SW 1271 (cell line): Measurements from ENCODE around the gene GTPBP3.
A peak's percentile ranks its signal among the peaks of the same experiment; 100 is the strongest.
"Not testable (repeated sequence)": the region's sequence is repeated elsewhere in the genome, so short reads cannot be mapped to it uniquely, and the experiment has no call there.

ENCODE experiments used
- DNase-seq, 2 experiments: peaks; one replicate each; lab custom pipeline; 2025; lab: John Stamatoyannopoulos, UW

The GTPBP3 gene

GRCh38 chr19:17336872-17337674 is at the start of gene GTPBP3:
Gene GTPBP3 (plus strand): TSS chr19:17337553. CDS start chr19:17337612, 59 bp downstream.
- DNase-seq, result peak; percentile 97 to 99

- DNase-seq, result peak in 1 of 2 experiments; percentile 10
These were observed 47.9 kb upstream of the GTPBP3 start for GRCh38 chr19:17289489-17289888.

GRCh38 chr19:17292301-17293074 is 44.9 kb upstream of the GTPBP3 start:
- peak in 1 of 2 experiments; percentile 16 for DNase-seq

- no peak for DNase-seq
These were observed 43.7 kb upstream of the GTPBP3 start for GRCh38 chr19:17293605-17294004.

GRCh38 chr19:17294051-17294891 is 43.1 kb upstream of the GTPBP3 start:
- DNase-seq, result no peak

- DNase-seq, result not testable (repeated sequence)
These were observed 41.8 kb upstream of the GTPBP3 start for GRCh38 chr19:17295551-17295950.

- peak in 1 of 2 experiments; percentile 61 for DNase-seq
These were observed 41.1 kb upstream of the GTPBP3 start for GRCh38 chr19:17296273-17296672.

- peak in 1 of 2 experiments; percentile 11 for DNase-seq
These were observed 40.4 kb upstream of the GTPBP3 start for GRCh38 chr19:17296976-17297375.

GRCh38 chr19:17300992-17301619 is 36.2 kb upstream of the GTPBP3 start:
- no peak for DNase-seq

GRCh38 chr19:17302391-17303166 is 34.8 kb upstream of the GTPBP3 start:
- no peak for DNase-seq

- DNase-seq, result peak; percentile 86 to 93
These were observed 34.0 kb upstream of the GTPBP3 start, which contains the start of gene ABHD8 for GRCh38 chr19:17303167-17303939. Gene ABHD8 (minus strand): TSS chr19:17303425. CDS start chr19:17301616, 1,809 bp downstream.

- no peak for DNase-seq
These were observed 33.4 kb upstream of the GTPBP3 start for GRCh38 chr19:17303940-17304267.

GRCh38 chr19:17304386-17305215 is 32.8 kb upstream of the GTPBP3 start:
- DNase-seq, result no peak

- DNase-seq, result no peak
These were observed 32.2 kb upstream of the GTPBP3 start for GRCh38 chr19:17305216-17305516.

GRCh38 chr19:17305517-17306284 is 31.7 kb upstream of the GTPBP3 start, which contains the start of gene MRPL34:
Gene MRPL34 (plus strand): TSS chr19:17305872. CDS start chr19:17305893, 21 bp downstream.
- peak; percentile 98 to 99 for DNase-seq

- no peak for DNase-seq
These were observed 31.1 kb upstream of the GTPBP3 start for GRCh38 chr19:17306285-17306714.

- DNase-seq, result no peak
These were observed 29.4 kb upstream of the GTPBP3 start for GRCh38 chr19:17307876-17308377.
